KMS-11 (cell line): ENCODE results near the gene ZNF496.

Experiments used
- H2AFZ ChIP-seq: fragments of 200-600 bp; sonication (generic); 2 replicates; pipeline ENCODE4 v1.6.1; 2016; ENCODE audit warnings: antibody characterized with exemption, mixed run types, low read depth
- H3K27ac ChIP-seq: fragments of 200-600 bp; sonication (generic); 2 replicates; pipeline ENCODE4 v1.6.1; 2016; ENCODE audit warnings: mild to moderate bottlenecking, mixed run types
- H3K27me3 ChIP-seq: fragments of 200-600 bp; sonication (generic); 2 replicates; pipeline ENCODE4 v1.6.1; 2017; ENCODE audit warnings: mild to moderate bottlenecking, low read depth, mixed run types, moderate library complexity; ENCODE audit not compliant: insufficient read depth
- H3K36me3 ChIP-seq: fragments of 200-600 bp; sonication (generic); 2 replicates; pipeline ENCODE4 v1.6.1; 2017; ENCODE audit warnings: mild to moderate bottlenecking, mixed run types; ENCODE audit not compliant: insufficient read depth
- H3K4me1 ChIP-seq: fragments of 200-600 bp; sonication (generic); 2 replicates; pipeline ENCODE4 v1.6.1; 2016; ENCODE audit warnings: mild to moderate bottlenecking, low read depth, mixed run types; ENCODE audit not compliant: poor library complexity, severe bottlenecking
- H3K4me2 ChIP-seq: fragments of 200-600 bp; sonication (generic); 2 replicates; pipeline ENCODE4 v1.7.0; 2016; ENCODE audit warnings: mild to moderate bottlenecking, mixed run types
- H3K4me3 ChIP-seq: fragments of 200-600 bp; sonication (generic); IDR thresholded peaks from 2 replicates; pipeline ENCODE4 v1.6.1; 2017; ENCODE audit warnings: low read depth, low read length, mixed read lengths; ENCODE audit not compliant: insufficient read depth
- H3K79me2 ChIP-seq: fragments of 200-600 bp; sonication (generic); 2 replicates; pipeline ENCODE4 v1.6.1; 2016; ENCODE audit warnings: low read depth, mixed run types; ENCODE audit not compliant: insufficient read depth
- H3K9ac ChIP-seq: fragments of 200-600 bp; sonication (generic); 2 replicates; pipeline ENCODE4 v1.6.1; 2016; ENCODE audit warnings: mild to moderate bottlenecking, mixed run types
- H4K20me1 ChIP-seq: fragments of 200-600 bp; sonication (generic); 2 replicates; pipeline ENCODE4 v1.6.1; 2016; ENCODE audit warnings: mild to moderate bottlenecking, mixed run types; ENCODE audit not compliant: insufficient read depth
- TF ChIP-seq, protein P1 (sequence below): fragments of 200-600 bp; sonication (generic); conservative IDR thresholded peaks from 2 replicates; pipeline ENCODE4 v1.6.1; 2017; ENCODE audit warnings: low read depth, mild to moderate bottlenecking, antibody characterized with exemption, low read length, moderate library complexity, mixed read lengths

ZNF496 gene

DNA sequence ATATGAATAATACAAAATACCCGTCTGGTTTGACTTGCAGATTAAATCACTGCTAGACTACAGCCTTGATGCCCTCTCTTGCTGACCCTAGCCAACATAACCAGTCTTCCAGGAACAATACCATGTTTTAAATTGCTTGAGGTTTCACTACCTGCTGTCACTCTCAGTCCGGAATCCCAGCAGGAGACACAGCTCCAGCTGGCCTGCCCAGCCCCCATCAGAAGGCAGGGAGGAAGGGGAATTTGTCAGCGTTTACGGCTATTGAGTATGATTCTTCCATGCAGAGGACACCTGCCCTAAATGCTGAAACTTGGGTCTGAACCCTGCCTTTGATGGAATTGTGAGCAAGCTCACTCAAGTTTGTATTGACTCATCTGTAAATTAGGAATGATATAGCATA lies 33.0 kb downstream of the ZNF496 start:
- no peak overlapping the region for H3K4me3 ChIP-seq
- H3K4me2 ChIP-seq: no peak overlapping the region
- peaks cover 10% of the 10 kb centered on the region for H3K4me1 ChIP-seq
- no peak overlapping the region for H3K9ac ChIP-seq
- no peak overlapping the region for H3K27ac ChIP-seq
- H3K36me3 ChIP-seq: no peaks in the 10 kb centered on the region
- no peaks in the 10 kb centered on the region for H3K79me2 ChIP-seq
- TF ChIP-seq, protein P1, sequence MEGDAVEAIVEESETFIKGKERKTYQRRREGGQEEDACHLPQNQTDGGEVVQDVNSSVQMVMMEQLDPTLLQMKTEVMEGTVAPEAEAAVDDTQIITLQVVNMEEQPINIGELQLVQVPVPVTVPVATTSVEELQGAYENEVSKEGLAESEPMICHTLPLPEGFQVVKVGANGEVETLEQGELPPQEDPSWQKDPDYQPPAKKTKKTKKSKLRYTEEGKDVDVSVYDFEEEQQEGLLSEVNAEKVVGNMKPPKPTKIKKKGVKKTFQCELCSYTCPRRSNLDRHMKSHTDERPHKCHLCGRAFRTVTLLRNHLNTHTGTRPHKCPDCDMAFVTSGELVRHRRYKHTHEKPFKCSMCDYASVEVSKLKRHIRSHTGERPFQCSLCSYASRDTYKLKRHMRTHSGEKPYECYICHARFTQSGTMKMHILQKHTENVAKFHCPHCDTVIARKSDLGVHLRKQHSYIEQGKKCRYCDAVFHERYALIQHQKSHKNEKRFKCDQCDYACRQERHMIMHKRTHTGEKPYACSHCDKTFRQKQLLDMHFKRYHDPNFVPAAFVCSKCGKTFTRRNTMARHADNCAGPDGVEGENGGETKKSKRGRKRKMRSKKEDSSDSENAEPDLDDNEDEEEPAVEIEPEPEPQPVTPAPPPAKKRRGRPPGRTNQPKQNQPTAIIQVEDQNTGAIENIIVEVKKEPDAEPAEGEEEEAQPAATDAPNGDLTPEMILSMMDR: no peak
- no peaks in the 10 kb centered on the region for H4K20me1 ChIP-seq
- no peak overlapping the region for H2AFZ ChIP-seq
- H3K27me3 ChIP-seq: no peaks in the 10 kb centered on the region

DNA sequence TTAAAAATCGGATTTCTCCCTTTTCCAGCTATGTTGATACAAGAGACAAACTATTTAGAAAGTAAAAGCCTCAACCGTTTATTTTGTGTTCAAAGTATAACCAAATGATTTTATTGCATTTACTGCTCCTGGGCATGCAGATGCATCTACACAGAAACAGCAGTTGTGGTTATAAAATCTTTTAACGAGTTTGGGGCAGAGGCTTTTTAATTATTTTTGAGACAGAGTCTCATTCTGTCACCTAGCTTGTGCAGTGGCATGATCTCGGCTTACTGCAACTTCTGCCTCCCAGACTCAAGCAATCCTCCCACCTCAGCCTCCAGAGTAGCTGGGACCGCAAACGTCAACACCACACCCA lies 33.6 kb downstream of the ZNF496 start:
- Histone ChIP-seq H4K20me1 (no peaks in the 10 kb centered on the region), H3K27ac (no peak overlapping the region), H3K4me2 (no peak overlapping the region), H3K4me3 (no peak overlapping the region), H2AFZ (no peak overlapping the region), H3K27me3 (no peaks in the 10 kb centered on the region), H3K36me3 (no peaks in the 10 kb centered on the region), H3K79me2 (no peaks in the 10 kb centered on the region), H3K4me1 (peaks cover 10% of the 10 kb centered on the region), H3K9ac (no peak overlapping the region)
- TF ChIP-seq, protein P1: no peak

DNA sequence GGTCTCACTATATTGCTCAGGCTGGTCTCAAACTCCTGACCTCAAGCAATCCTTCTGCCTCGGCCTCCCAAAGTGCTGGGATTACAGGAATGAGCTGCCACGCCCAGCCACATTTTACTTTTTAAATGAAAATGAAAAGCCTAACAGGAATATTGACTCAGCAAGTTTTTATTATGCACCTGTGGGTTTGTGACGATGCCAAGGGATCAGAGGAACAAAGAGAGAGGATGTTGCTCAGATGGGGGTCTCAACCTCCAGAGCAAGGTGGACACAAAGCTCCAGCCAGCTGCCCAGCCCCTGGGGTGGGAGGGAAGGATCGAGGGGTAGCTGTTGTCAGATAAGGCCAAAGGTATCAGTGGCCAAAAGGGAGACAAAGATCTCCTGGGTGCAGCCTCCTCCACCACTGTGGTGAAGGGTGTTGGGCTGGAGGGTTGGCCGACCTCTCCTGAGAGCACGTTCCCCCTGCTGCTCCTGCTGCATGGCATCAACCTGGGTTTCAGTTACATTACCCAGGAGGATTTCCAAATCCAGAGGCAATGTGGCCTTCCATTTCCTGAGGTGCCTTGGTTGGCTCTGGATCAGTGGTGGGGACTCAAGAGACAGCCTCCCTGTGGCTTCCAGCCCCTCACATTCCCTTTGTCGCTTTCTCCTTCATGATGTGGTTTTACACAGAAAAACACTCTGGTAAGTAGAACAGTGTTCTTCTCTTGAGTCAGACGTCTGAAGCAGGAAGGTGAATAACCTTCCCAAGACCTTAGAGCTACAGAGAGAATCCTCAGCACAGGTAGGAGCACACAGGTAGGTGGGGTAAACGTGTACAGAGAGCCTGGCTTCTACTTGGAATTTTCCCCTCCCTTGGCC lies 34.2 kb downstream of the ZNF496 start:
- Histone ChIP-seq H3K9ac (no peak overlapping the region), H3K79me2 (no peaks in the 10 kb centered on the region), H3K4me2 (no peak overlapping the region; the same call in 1 of the 2 replicates), H4K20me1 (no peaks in the 10 kb centered on the region), H3K4me1 (peaks cover 10% of the 10 kb centered on the region), H3K4me3 (no peak overlapping the region), H3K27ac (no peak overlapping the region), H3K27me3 (no peaks in the 10 kb centered on the region), H3K36me3 (no peaks in the 10 kb centered on the region), H2AFZ (no peak overlapping the region)
- TF ChIP-seq, protein P1: no peak

DNA sequence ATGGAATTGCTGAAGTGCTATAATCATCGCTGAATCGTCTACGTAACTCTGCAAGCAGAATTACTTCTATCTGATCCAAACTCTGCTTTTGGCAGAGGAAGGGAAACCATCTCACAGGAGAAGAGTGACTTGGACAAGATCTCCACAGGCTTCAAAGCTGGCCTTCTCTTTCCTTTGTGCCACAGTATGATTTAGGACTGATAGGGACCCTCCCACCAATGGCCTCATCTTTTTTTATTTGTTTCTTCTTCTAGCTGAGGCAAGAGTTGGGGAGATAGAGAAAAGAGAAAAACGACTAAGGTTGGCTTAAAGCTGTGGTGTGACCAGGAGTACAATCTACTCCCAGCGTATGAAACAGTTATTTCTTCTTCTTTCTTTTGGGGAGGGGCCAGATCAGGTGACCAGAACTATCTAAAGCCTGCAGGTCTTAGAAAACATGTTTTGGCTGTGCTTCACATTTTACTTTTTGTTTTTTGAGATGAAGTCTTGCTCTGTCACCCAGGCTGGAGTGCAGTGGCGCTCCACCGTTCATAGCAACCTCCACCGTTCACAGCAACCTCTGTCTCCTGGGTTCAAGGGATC lies 35.0 kb downstream of the ZNF496 start:
- Histone ChIP-seq H4K20me1 (no peaks in the 10 kb centered on the region), H3K36me3 (no peaks in the 10 kb centered on the region), H3K4me2 (no peak overlapping the region; the same call in 1 of the 2 replicates), H3K4me3 (no peak overlapping the region), H3K4me1 (peaks cover 10% of the 10 kb centered on the region), H3K79me2 (no peaks in the 10 kb centered on the region), H3K9ac (no peak overlapping the region), H2AFZ (no peak overlapping the region), H3K27ac (no peak overlapping the region), H3K27me3 (no peaks in the 10 kb centered on the region)
- TF ChIP-seq, protein P1: no peak
